K562 (cell line): ENCODE data around the gene LRPAP1.
"Not testable (repeated sequence)": the region's sequence is repeated elsewhere in the genome, so short reads cannot be mapped to it uniquely, and the experiment has no call there.

ENCODE experiments used
- CEBPB ChIP-seq: fragments of 450-650 bp; IDR thresholded peaks from 2 replicates; pipeline ENCODE4 v1.6.1; 2016; ENCODE audit warnings: missing genetic modification characterization, missing compliant biosample characterization
- CHD2 ChIP-seq: IDR thresholded peaks from 2 replicates; pipeline ENCODE4 v1.6.1; 2011; ENCODE audit warnings: low read depth, low read length
- CREB1 ChIP-seq, 2 experiments: sonication (generic) in 1 of 2; formaldehyde crosslinking in 1 of 2; IDR thresholded peaks; 2 replicates each; pipeline versions ENCODE4 v1.6.1 to v1.8.0; 2012 to 2022; ENCODE audit warnings: inconsistent platforms in 1 of 2, mild to moderate bottlenecking in 1 of 2, missing genetic modification reagents in 1 of 2, moderate library complexity in 1 of 2
- EZH2 ChIP-seq: IDR thresholded peaks from 2 replicates; pipeline ENCODE4 v1.6.1; 2012; ENCODE audit warnings: low read depth, mild to moderate bottlenecking, inconsistent platforms, low read length, borderline replicate concordance
- GABPA ChIP-seq: fragments of 200-800 bp; sonication (Bioruptor generic); conservative IDR thresholded peaks from 2 replicates; pipeline ENCODE4 v1.6.1; 2016; ENCODE audit warnings: low read depth, missing genetic modification characterization, missing compliant biosample characterization
- KLF1 ChIP-seq: fragments of 450-650 bp; IDR thresholded peaks from 2 replicates; pipeline ENCODE4 v1.6.1; 2016; ENCODE audit warnings: missing genetic modification characterization, missing compliant biosample characterization
- NR3C1 ChIP-seq: sonication (generic); formaldehyde crosslinking; IDR thresholded peaks from 2 replicates; pipeline ENCODE4 v1.8.1; 2022; ENCODE audit warnings: missing genetic modification reagents
- ZNF24 ChIP-seq: fragments of 450-650 bp; IDR thresholded peaks from 2 replicates; pipeline ENCODE4 v1.6.1; 2016
- ZNF764 ChIP-seq: fragments of 250-450 bp; sonication (Bioruptor Pico); IDR thresholded peaks from 2 replicates; pipeline ENCODE4 v1.4.0; 2020; ENCODE audit warnings: low read depth, mild to moderate bottlenecking, moderate library complexity
- TF ChIP-seq, protein P1 (sequence below): IDR thresholded peaks from 3 replicates; pipeline ENCODE4 v1.6.1; 2011; ENCODE audit warnings: borderline replicate concordance, mild to moderate bottlenecking, moderate library complexity; ENCODE audit not compliant: insufficient read length; ENCODE audit errors: extremely low read depth
- TF ChIP-seq, protein P2 (sequence below), 2 experiments: fragments of 450-650 bp in 1 of 2; sonication (generic) in 1 of 2; formaldehyde crosslinking in 1 of 2; IDR thresholded peaks in 1 of 2; conservative IDR thresholded peaks in 1 of 2; 2 replicates each; pipeline versions ENCODE4 v1.6.1 to v1.8.1; 2016 to 2023; ENCODE audit warnings: mild to moderate bottlenecking in 2 of 2, moderate library complexity in 2 of 2, inconsistent platforms in 1 of 2, missing genetic modification reagents in 1 of 2
- TF ChIP-seq, protein P3 (sequence below), 3 experiments: IDR thresholded peaks in 2 of 3; conservative IDR thresholded peaks in 1 of 3; 2 replicates each; pipeline ENCODE4 v1.5.1; 2011 to 2012; ENCODE audit warnings: low read length in 3 of 3, mild to moderate bottlenecking in 3 of 3, control low read depth in 2 of 3, improper control_type of control experiment in 1 of 3, inconsistent platforms in 1 of 3, low read depth in 1 of 3, mixed read lengths in 1 of 3, moderate library complexity in 1 of 3; ENCODE audit not compliant: insufficient read depth in 2 of 3
- TF ChIP-seq, protein P4 (sequence below): sonication (generic); formaldehyde crosslinking; IDR thresholded peaks from 2 replicates; pipeline ENCODE4 v1.9.0; 2022; ENCODE audit warnings: mild to moderate bottlenecking, missing genetic modification reagents

GRCh38 chr4:3544259-3545025, 12.2 kb upstream of the LRPAP1 start:
- TF ChIP-seq, protein P1, sequence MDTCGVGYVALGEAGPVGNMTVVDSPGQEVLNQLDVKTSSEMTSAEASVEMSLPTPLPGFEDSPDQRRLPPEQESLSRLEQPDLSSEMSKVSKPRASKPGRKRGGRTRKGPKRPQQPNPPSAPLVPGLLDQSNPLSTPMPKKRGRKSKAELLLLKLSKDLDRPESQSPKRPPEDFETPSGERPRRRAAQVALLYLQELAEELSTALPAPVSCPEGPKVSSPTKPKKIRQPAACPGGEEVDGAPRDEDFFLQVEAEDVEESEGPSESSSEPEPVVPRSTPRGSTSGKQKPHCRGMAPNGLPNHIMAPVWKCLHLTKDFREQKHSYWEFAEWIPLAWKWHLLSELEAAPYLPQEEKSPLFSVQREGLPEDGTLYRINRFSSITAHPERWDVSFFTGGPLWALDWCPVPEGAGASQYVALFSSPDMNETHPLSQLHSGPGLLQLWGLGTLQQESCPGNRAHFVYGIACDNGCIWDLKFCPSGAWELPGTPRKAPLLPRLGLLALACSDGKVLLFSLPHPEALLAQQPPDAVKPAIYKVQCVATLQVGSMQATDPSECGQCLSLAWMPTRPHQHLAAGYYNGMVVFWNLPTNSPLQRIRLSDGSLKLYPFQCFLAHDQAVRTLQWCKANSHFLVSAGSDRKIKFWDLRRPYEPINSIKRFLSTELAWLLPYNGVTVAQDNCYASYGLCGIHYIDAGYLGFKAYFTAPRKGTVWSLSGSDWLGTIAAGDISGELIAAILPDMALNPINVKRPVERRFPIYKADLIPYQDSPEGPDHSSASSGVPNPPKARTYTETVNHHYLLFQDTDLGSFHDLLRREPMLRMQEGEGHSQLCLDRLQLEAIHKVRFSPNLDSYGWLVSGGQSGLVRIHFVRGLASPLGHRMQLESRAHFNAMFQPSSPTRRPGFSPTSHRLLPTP, result not testable (repeated sequence)
- TF ChIP-seq, protein P2, sequence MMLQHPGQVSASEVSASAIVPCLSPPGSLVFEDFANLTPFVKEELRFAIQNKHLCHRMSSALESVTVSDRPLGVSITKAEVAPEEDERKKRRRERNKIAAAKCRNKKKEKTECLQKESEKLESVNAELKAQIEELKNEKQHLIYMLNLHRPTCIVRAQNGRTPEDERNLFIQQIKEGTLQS (IDR thresholded peaks at IDR 0.05), result peak; percentile 70; the same call in 1 of the 2 replicates
- TF ChIP-seq, protein P2 (CRISPR knock-in tag; conservative IDR thresholded peaks at IDR 0.05), result not testable (repeated sequence)
- not testable (repeated sequence) for TF ChIP-seq CEBPB; ZNF764 (CRISPR knock-in tag); CREB1 (IDR thresholded peaks at IDR 0.05); CREB1 (CRISPR knock-in tag; IDR thresholded peaks at IDR 0.05); ZNF24; CHD2; EZH2; KLF1; NR3C1 (CRISPR knock-in tag); GABPA (tag)
- TF ChIP-seq, protein P3, sequence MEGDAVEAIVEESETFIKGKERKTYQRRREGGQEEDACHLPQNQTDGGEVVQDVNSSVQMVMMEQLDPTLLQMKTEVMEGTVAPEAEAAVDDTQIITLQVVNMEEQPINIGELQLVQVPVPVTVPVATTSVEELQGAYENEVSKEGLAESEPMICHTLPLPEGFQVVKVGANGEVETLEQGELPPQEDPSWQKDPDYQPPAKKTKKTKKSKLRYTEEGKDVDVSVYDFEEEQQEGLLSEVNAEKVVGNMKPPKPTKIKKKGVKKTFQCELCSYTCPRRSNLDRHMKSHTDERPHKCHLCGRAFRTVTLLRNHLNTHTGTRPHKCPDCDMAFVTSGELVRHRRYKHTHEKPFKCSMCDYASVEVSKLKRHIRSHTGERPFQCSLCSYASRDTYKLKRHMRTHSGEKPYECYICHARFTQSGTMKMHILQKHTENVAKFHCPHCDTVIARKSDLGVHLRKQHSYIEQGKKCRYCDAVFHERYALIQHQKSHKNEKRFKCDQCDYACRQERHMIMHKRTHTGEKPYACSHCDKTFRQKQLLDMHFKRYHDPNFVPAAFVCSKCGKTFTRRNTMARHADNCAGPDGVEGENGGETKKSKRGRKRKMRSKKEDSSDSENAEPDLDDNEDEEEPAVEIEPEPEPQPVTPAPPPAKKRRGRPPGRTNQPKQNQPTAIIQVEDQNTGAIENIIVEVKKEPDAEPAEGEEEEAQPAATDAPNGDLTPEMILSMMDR (IDR thresholded peaks at IDR 0.05 in 2 of 3, conservative IDR thresholded peaks at IDR 0.05 in 1 of 3; ENCODE audit: insufficient read depth in 2 of 3, low read depth in 1 of 3, low read length in 3 of 3), result not testable (repeated sequence)
- TF ChIP-seq, protein P4, sequence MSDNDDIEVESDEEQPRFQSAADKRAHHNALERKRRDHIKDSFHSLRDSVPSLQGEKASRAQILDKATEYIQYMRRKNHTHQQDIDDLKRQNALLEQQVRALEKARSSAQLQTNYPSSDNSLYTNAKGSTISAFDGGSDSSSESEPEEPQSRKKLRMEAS (CRISPR knock-in tag), result not testable (repeated sequence)
